ENCODE results near the gene C12orf76.
A peak's percentile ranks its signal among the peaks of the same experiment; 100 is the strongest.

The C12orf76 gene

DNA sequence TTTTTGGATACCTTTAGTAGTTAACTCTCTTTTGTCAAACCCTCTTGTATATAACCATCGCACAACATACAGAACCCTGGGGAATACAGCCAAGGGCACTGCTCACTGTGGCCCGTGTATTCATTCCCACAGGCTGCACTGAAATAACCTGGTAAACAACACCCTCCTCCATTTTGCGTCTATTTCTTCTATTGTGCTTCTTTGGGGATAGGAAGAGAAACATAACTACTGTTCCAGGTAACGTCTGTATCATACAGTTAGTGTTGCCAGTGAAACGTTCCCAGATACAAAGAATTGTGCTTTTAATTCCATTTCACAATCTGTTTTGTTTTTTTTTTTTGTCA, 9.6 kb downstream of the C12orf76 start:
- H3K27ac ChIP-seq (ENCODE audit: low read depth, low read length): no peak overlapping the region
- H3K9me3 ChIP-seq (ENCODE audit: low read length): no peaks in the 10 kb centered on the region
- H3K27me3 ChIP-seq (ENCODE audit: control insufficient read depth in 1 of 2, insufficient read depth in 2 of 2, low read length in 2 of 2): no peaks in the 10 kb centered on the region
- H3K4me3 ChIP-seq (ENCODE audit: low read depth in 1 of 2, low read length in 2 of 2): no peak overlapping the region
- H3K36me3 ChIP-seq (ENCODE audit: insufficient read depth, low read length): peaks cover 55% of the 10 kb centered on the region
- peaks cover 18% of the 10 kb centered on the region for H3K4me1 ChIP-seq (ENCODE audit: insufficient read depth, low read length)
- no peak overlapping the region for H3K9ac ChIP-seq (ENCODE audit: low read length)

GRCh38 chr12:110037315-110037714, 11.0 kb downstream of the C12orf76 start:
- no peak overlapping the region for H3K9ac ChIP-seq (ENCODE audit: low read length)
- no peak overlapping the region for H3K27ac ChIP-seq (ENCODE audit: low read depth, low read length)
- no peaks in the 10 kb centered on the region for H3K9me3 ChIP-seq (ENCODE audit: low read length)
- peaks cover 18% of the 10 kb centered on the region for H3K4me1 ChIP-seq (ENCODE audit: insufficient read depth, low read length)
- peaks cover 58% of the 10 kb centered on the region for H3K36me3 ChIP-seq (ENCODE audit: insufficient read depth, low read length)
- H3K4me3 ChIP-seq (ENCODE audit: low read depth in 1 of 2, low read length in 2 of 2): no peak overlapping the region
- H3K27me3 ChIP-seq (ENCODE audit: control insufficient read depth in 1 of 2, insufficient read depth in 2 of 2, low read length in 2 of 2): no peaks in the 10 kb centered on the region

DNA sequence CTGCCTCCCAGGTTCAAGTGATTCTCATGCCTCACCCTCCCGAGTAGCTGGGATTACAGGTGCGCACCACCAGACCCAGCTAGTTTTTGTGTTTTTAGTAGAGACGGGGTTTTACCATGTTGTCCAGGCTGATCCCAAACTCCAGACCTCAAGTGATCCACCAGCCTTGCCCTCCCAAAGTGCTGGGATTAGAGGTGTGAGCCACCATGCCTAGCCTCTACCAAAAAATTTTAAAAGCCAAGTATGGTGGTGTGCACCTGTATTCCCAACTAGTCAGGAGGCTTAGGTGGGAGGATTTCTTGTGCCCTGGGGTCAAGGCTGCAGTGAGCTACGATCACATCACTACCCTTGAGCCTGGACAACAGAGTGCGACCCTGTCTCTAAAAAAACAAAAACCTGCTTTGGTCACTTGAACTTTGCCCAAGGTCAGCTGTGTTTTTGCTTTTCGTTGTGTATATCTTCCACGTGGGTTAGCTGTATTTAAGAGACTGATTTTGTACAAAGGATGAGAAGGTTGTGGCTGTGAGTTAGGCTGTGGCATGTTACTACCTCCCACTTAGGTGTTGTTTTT, 12.7 kb downstream of the C12orf76 start:
- peaks cover 46% of the 10 kb centered on the region for H3K36me3 ChIP-seq (ENCODE audit: insufficient read depth, low read length)

GRCh38 chr12:110033888-110034287, 14.4 kb downstream of the C12orf76 start:
- Histone ChIP-seq H3K4me3 (ENCODE audit: low read depth in 1 of 2, low read length in 2 of 2) (no peak overlapping the region), H3K36me3 (ENCODE audit: insufficient read depth, low read length) (peaks cover 49% of the 10 kb centered on the region), H3K9me3 (ENCODE audit: low read length) (no peaks in the 10 kb centered on the region), H3K27ac (ENCODE audit: low read depth, low read length) (no peak overlapping the region), H3K4me1 (ENCODE audit: insufficient read depth, low read length) (peaks cover 3% of the 10 kb centered on the region), H3K9ac (ENCODE audit: low read length) (no peak overlapping the region), H3K27me3 (ENCODE audit: control insufficient read depth in 1 of 2, insufficient read depth in 2 of 2, low read length in 2 of 2) (no peaks in the 10 kb centered on the region)

More for the DNA sequence above, 12.7 kb downstream of the C12orf76 start:
- peaks cover 12% of the 10 kb centered on the region for H3K4me1 ChIP-seq (ENCODE audit: insufficient read depth, low read length)
- H3K4me3 ChIP-seq (ENCODE audit: low read depth in 1 of 2, low read length in 2 of 2): no peak overlapping the region
- no peak overlapping the region for H3K9ac ChIP-seq (ENCODE audit: low read length)
- no peaks in the 10 kb centered on the region for H3K27me3 ChIP-seq (ENCODE audit: control insufficient read depth in 1 of 2, insufficient read depth in 2 of 2, low read length in 2 of 2)
- no peaks in the 10 kb centered on the region for H3K9me3 ChIP-seq (ENCODE audit: low read length)
- no peak overlapping the region for H3K27ac ChIP-seq (ENCODE audit: low read depth, low read length)

DNA sequence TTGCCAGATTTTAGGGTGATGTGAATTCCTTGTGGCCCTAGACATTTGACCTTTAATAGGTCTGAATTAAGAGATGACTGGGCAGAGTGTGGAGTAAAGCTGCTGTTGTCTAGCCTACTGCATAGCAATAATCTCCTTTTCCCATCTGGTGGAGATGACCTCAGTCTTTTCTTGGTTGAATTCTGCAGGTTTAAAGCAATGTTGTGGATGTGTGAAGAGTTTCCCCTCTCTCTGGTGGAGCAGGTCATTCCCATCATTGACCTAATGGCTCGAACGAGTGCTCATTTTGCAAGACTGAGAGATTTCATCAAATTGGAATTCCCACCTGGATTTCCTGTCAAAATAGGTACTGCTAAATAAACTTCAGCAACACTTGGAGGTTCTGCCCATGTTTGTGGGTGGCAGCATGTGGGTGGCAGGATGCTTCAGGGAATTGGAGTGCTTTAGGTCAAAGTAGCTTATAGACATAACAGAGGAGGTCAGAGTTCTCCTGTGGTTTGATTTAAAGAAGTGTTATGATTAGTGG, 19.0 kb downstream of the C12orf76 start:
- Histone ChIP-seq H3K27me3 (ENCODE audit: control insufficient read depth in 1 of 2, insufficient read depth in 2 of 2, low read length in 2 of 2) (no peaks in the 10 kb centered on the region), H3K36me3 (ENCODE audit: insufficient read depth, low read length) (peaks cover 47% of the 10 kb centered on the region), H3K4me3 (ENCODE audit: low read depth in 1 of 2, low read length in 2 of 2) (no peak overlapping the region), H3K9ac (ENCODE audit: low read length) (no peak overlapping the region), H3K27ac (ENCODE audit: low read depth, low read length) (no peak overlapping the region), H3K9me3 (ENCODE audit: low read length) (no peaks in the 10 kb centered on the region), H3K4me1 (ENCODE audit: insufficient read depth, low read length) (no peaks in the 10 kb centered on the region)

DNA sequence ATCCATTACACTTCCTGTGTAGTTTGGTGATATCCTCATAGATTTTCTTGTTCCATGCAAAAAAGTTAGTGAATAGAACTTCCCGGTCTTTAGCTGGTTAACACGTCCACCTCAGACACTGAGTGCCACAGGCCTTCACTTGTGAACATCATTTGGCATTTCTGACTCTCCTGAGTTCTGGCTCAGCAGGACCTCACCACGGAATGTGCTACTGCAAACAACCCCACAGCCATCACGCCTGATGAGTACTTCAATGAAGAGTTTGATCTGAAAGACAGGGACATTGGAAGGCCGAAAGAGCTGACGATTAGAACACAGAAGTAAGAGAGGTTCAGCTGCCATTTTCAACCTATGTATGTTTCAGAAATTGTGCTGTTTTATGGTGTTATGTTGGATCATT, 20.0 kb downstream of the C12orf76 start:
- Histone ChIP-seq H3K9me3 (ENCODE audit: low read length) (no peaks in the 10 kb centered on the region), H3K27me3 (ENCODE audit: control insufficient read depth in 1 of 2, insufficient read depth in 2 of 2, low read length in 2 of 2) (no peaks in the 10 kb centered on the region), H3K9ac (ENCODE audit: low read length) (no peak overlapping the region), H3K4me1 (ENCODE audit: insufficient read depth, low read length) (peaks cover 4% of the 10 kb centered on the region), H3K27ac (ENCODE audit: low read depth, low read length) (no peak overlapping the region), H3K36me3 (ENCODE audit: insufficient read depth, low read length) (peaks cover 39% of the 10 kb centered on the region), H3K4me3 (ENCODE audit: low read depth in 1 of 2, low read length in 2 of 2) (no peak overlapping the region)

DNA sequence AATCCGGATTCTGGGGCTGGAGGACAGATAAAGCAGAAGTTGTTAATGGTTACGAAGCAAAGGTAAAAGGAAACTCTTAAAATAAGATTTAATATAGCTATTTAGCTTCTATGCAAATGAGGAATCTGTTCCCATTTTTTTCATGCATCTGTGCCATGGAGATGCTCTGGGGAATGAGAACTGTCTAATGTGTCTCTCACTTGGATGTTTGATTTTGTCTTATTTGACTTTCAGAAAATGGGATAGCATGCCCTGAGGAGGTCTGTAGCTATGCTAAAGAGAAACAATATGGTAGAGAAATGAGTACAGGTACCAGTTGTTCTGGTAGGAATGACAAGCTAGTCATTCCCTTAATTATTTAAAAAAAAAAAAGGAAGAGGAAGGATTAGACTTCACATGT, 24.3 kb downstream of the C12orf76 start:
- peaks cover 56% of the 10 kb centered on the region for H3K36me3 ChIP-seq (ENCODE audit: insufficient read depth, low read length)
- H3K9ac ChIP-seq (ENCODE audit: low read length): no peak overlapping the region
- H3K4me3 ChIP-seq (ENCODE audit: low read depth in 1 of 2, low read length in 2 of 2): no peak overlapping the region
- H3K9me3 ChIP-seq (ENCODE audit: low read length): no peaks in the 10 kb centered on the region
- peaks cover 9% of the 10 kb centered on the region for H3K4me1 ChIP-seq (ENCODE audit: insufficient read depth, low read length)
- H3K27ac ChIP-seq (ENCODE audit: low read depth, low read length): peak overlapping the region; percentile 32
- no peaks in the 10 kb centered on the region for H3K27me3 ChIP-seq (ENCODE audit: control insufficient read depth in 1 of 2, insufficient read depth in 2 of 2, low read length in 2 of 2)

DNA sequence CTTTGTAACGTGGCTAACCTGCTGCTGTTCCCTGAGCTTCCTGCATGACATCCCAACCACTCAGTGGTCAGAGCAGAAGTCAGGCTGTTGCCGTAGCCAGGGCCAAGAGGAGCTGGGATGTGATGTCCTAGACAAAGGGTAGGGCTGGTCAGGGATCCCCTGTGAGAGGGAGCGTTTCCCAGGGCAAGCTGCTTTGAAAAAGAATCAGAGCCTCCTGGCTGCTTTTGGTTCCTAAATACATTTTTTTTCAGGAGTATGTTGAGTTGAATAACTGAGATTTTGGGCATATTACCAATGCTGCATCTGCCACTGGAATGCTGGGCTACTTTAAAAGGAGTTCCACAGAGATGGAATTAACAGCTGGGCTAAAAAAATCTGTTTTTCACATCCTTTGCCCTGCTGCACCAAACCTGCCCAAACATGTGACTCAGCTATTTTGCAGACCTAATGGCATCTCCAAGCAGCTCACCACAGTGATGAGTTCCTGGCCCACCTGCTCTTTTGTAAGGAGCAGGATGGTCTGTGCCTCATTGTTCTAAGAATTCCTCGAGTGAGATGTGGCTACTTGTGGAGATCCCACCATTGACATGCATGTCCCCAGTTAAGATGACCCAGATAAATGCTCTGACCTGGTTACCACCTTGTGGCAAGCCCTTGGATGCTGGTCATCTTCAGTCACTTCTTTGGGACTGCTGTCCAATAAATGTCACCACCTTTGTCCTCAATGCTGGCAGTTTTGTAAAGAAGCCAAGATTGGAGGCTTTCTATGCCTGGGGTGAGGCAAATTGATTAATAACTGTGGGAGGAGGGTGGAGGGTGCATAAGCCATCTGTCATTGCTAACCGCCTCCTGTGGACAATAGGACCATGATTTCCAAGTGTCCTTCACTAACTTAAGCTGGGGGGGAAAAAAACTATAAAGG, 25.0 kb downstream of the C12orf76 start:
- H3K4me3 ChIP-seq (ENCODE audit: low read depth in 1 of 2, low read length in 2 of 2): no peak overlapping the region
- no peak overlapping the region for H3K27ac ChIP-seq (ENCODE audit: low read depth, low read length)
- peaks cover 9% of the 10 kb centered on the region for H3K4me1 ChIP-seq (ENCODE audit: insufficient read depth, low read length)
- peaks cover 53% of the 10 kb centered on the region for H3K36me3 ChIP-seq (ENCODE audit: insufficient read depth, low read length)
- no peaks in the 10 kb centered on the region for H3K27me3 ChIP-seq (ENCODE audit: control insufficient read depth in 1 of 2, insufficient read depth in 2 of 2, low read length in 2 of 2)
- no peak overlapping the region for H3K9ac ChIP-seq (ENCODE audit: low read length)
- no peaks in the 10 kb centered on the region for H3K9me3 ChIP-seq (ENCODE audit: low read length)

- Histone ChIP-seq H3K4me3 (ENCODE audit: low read depth in 1 of 2, low read length in 2 of 2) (no peak overlapping the region), H3K36me3 (ENCODE audit: insufficient read depth, low read length) (peaks cover 38% of the 10 kb centered on the region), H3K9me3 (ENCODE audit: low read length) (no peaks in the 10 kb centered on the region), H3K4me1 (ENCODE audit: insufficient read depth, low read length) (peaks cover 9% of the 10 kb centered on the region), H3K27ac (ENCODE audit: low read depth, low read length) (no peak overlapping the region), H3K27me3 (ENCODE audit: control insufficient read depth in 1 of 2, insufficient read depth in 2 of 2, low read length in 2 of 2) (no peaks in the 10 kb centered on the region), H3K9ac (ENCODE audit: low read length) (no peak overlapping the region)
Measured at GRCh38 chr12:110020956-110021355, 27.4 kb downstream of the C12orf76 start.

GRCh38 chr12:110015132-110015531, 33.2 kb downstream of the C12orf76 start:
- H3K27ac ChIP-seq (ENCODE audit: low read depth, low read length): no peak overlapping the region
- no peak overlapping the region for H3K4me3 ChIP-seq (ENCODE audit: low read depth in 1 of 2, low read length in 2 of 2)
- no peaks in the 10 kb centered on the region for H3K4me1 ChIP-seq (ENCODE audit: insufficient read depth, low read length)
- H3K9me3 ChIP-seq (ENCODE audit: low read length): no peaks in the 10 kb centered on the region
- H3K27me3 ChIP-seq (ENCODE audit: control insufficient read depth in 1 of 2, insufficient read depth in 2 of 2, low read length in 2 of 2): no peaks in the 10 kb centered on the region
- H3K9ac ChIP-seq (ENCODE audit: low read length): no peak overlapping the region
- peaks cover 25% of the 10 kb centered on the region for H3K36me3 ChIP-seq (ENCODE audit: insufficient read depth, low read length)

DNA sequence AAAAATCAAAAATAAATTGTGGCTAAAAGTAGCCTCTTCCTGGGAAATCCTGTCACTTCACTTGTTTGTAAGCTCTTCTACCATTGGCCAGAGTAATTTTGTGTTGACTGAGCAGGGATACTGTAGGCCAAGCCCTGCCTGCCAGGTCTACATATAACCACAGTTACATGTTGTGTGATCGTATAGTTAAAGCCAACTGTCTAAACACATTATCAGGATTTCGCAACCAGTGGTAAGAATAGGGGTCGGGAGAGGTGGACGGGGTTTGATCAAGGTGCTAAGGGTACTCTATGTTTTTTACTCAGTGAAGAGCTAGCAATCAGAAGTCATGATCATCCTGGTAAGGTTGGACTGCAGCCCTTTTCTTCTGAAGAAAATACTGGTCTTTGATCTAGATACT, 35.7 kb downstream of the C12orf76 start:
- H3K4me3 ChIP-seq (ENCODE audit: low read depth in 1 of 2, low read length in 2 of 2): no peak overlapping the region
- H3K36me3 ChIP-seq (ENCODE audit: insufficient read depth, low read length): peaks cover 15% of the 10 kb centered on the region
- no peak overlapping the region for H3K27ac ChIP-seq (ENCODE audit: low read depth, low read length)
- no peaks in the 10 kb centered on the region for H3K4me1 ChIP-seq (ENCODE audit: insufficient read depth, low read length)
- H3K27me3 ChIP-seq (ENCODE audit: control insufficient read depth in 1 of 2, insufficient read depth in 2 of 2, low read length in 2 of 2): no peaks in the 10 kb centered on the region
- H3K9ac ChIP-seq (ENCODE audit: low read length): no peak overlapping the region
- no peaks in the 10 kb centered on the region for H3K9me3 ChIP-seq (ENCODE audit: low read length)
